ENCODE measurements around the gene NTNG1. TPM values are rescaled to one million over a fixed set of nuclear protein-coding genes. Genes with fewer than 3 reads are reported as not detected.

The NTNG1 gene
- total RNA-seq, 1 experiment from 2014 or later, result 1.5 TPM

DNA sequence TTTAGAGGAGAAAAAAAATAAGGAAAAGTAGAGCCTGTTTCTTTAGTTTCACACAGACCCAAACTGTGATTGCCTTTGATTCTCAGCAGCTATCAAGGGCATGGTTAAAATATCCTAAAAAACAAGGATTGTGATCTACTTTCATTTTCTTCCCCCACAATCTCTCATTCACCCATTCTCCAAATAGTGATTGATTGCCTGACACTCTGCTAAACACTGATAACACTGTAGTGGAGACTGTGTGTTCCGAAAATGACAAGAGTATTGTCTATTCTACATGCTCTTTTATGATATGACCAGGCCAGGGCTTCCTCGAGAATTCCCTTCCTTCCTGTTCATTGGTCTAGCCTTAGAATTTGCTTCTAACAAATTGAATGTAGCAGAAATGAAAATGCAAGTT, 44.1 kb upstream of the NTNG1 start:
- no peak overlapping the region for H3K27ac Mint-ChIP-seq
- no CpG with 5 or more reads among the region's 2 CpGs for WGBS (ENCODE audit: extremely low coverage, insufficient read length, low lambda C conversion rate)
- no peak overlapping the region for H2AFZ ChIP-seq (ENCODE audit: low read length)

More for the DNA sequence above, 44.1 kb upstream of the NTNG1 start:
- H4K8ac ChIP-seq (replicated peaks; ENCODE audit: insufficient read length, low read depth, low read length), result no peak overlapping the region
- H3K4me1 ChIP-seq (ENCODE audit: insufficient read depth, low read length), result no peaks in the 10 kb centered on the region
- no peaks in the 10 kb centered on the region for H4K20me1 ChIP-seq (ENCODE audit: control insufficient read depth, insufficient read depth, insufficient read length)
- no peaks in the 10 kb centered on the region for H3K79me1 ChIP-seq (ENCODE audit: insufficient read depth, low read depth, low read length, poor library complexity, severe bottlenecking)
- no peak overlapping the region for H2BK20ac ChIP-seq (ENCODE audit: low read depth, low read length, poor library complexity, severe bottlenecking)
- no peak overlapping the region for H4K5ac ChIP-seq (ENCODE audit: insufficient read length, low read depth, low read length)
- H3K23ac ChIP-seq (ENCODE audit: insufficient read length, low read depth, low read length), result no peak overlapping the region
- no peak for DNase-seq
- no peak overlapping the region for H3K4me3 Mint-ChIP-seq
- no peak overlapping the region for H2BK12ac ChIP-seq (ENCODE audit: insufficient read length, low read depth, low read length)
- no peak overlapping the region for H3K4me2 ChIP-seq (ENCODE audit: insufficient read depth, insufficient read length, low read length)
- H3K27me3 ChIP-seq (ENCODE audit: insufficient read depth, low read length), result no peaks in the 10 kb centered on the region
- H3K4ac ChIP-seq (ENCODE audit: low read depth, low read length), result no peak overlapping the region
- no peak overlapping the region for H2BK5ac ChIP-seq (ENCODE audit: insufficient read length, low read length)
- H2BK120ac ChIP-seq (ENCODE audit: low read depth, low read length, poor library complexity, severe bottlenecking), result no peak overlapping the region
- no peaks in the 10 kb centered on the region for H3K23me2 ChIP-seq (ENCODE audit: insufficient read length, low read depth, low read length, poor library complexity, severe bottlenecking)
- no peak overlapping the region for H3K18ac ChIP-seq (ENCODE audit: insufficient read length, low read depth, low read length)
- H2BK15ac ChIP-seq (ENCODE audit: low read depth, low read length), result no peak overlapping the region
- TF ChIP-seq, protein P1, sequence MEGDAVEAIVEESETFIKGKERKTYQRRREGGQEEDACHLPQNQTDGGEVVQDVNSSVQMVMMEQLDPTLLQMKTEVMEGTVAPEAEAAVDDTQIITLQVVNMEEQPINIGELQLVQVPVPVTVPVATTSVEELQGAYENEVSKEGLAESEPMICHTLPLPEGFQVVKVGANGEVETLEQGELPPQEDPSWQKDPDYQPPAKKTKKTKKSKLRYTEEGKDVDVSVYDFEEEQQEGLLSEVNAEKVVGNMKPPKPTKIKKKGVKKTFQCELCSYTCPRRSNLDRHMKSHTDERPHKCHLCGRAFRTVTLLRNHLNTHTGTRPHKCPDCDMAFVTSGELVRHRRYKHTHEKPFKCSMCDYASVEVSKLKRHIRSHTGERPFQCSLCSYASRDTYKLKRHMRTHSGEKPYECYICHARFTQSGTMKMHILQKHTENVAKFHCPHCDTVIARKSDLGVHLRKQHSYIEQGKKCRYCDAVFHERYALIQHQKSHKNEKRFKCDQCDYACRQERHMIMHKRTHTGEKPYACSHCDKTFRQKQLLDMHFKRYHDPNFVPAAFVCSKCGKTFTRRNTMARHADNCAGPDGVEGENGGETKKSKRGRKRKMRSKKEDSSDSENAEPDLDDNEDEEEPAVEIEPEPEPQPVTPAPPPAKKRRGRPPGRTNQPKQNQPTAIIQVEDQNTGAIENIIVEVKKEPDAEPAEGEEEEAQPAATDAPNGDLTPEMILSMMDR (conservative IDR thresholded peaks at IDR 0.05), result no peak
- no peaks in the 10 kb centered on the region; a peak in 2 of 7 replicates for H3K36me3 Mint-ChIP-seq (ENCODE audit: insufficient read depth in 1 of 3, low read depth in 3 of 3)
- H3K56ac ChIP-seq (ENCODE audit: insufficient read length, low read depth, low read length), result no peak overlapping the region
- no peak overlapping the region for H2AK5ac ChIP-seq (ENCODE audit: insufficient read length, low read length)
- no peaks in the 10 kb centered on the region for H3K4me1 Mint-ChIP-seq
- H4K91ac ChIP-seq (ENCODE audit: insufficient read length, low read depth, low read length), result no peak overlapping the region
- H3K9me3 ChIP-seq (ENCODE audit: control insufficient read depth, low read depth, low read length), result no peaks in the 10 kb centered on the region
- H3K79me2 ChIP-seq (ENCODE audit: insufficient read depth, low read length), result no peaks in the 10 kb centered on the region
- no peak overlapping the region for H3T11ph ChIP-seq (ENCODE audit: low read length)
- no peaks in the 10 kb centered on the region; a peak in 1 of 5 replicates for H3K9me3 Mint-ChIP-seq
- H3K9ac ChIP-seq (ENCODE audit: extremely low read depth, insufficient read length, low read length), result no peak overlapping the region
- no peaks in the 10 kb centered on the region for H3K27me3 Mint-ChIP-seq (ENCODE audit: low read depth)
- no peak overlapping the region for H3K14ac ChIP-seq (ENCODE audit: insufficient read depth, low read length)
- no peak overlapping the region for H3K27ac ChIP-seq (ENCODE audit: insufficient read length, low read depth, low read length)
